ENCODE results near the gene RALGAPA1.

DNA sequence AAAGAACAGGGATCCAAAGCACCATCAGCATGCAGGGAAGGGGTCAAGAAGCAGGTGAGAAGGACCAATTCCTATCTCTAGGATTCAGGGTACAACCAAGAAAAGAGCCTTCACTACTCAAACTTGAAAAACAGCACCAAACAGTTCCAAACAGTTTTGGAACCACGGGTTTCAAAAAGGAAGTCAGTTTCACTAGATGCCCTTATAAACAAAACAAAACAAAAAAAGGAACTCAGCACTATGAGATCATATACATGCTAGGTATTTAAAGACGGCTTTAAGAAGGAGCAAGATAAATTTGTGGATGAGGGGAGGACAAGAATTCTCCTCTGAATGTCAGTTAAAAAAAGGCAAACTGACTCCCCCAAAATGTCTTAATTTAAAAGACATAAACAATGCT, 269.1 kb downstream of the RALGAPA1 start:
- TF ChIP-seq SUZ12 (IDR thresholded peaks at IDR 0.05; ENCODE audit: extremely low read depth, insufficient read depth, insufficient read length): no peak
- TF ChIP-seq ZNF274 (IDR thresholded peaks at IDR 0.05; ENCODE audit: low read depth, low read length): no peak
